Cardiac muscle cell (in vitro differentiated cells and primary cell): ENCODE data around the gene TK1. TPM values are rescaled to one million over a fixed set of nuclear protein-coding genes. Genes with fewer than 3 reads are reported as not detected.

Experiments
- DNase-seq, 2 donors: peaks; one replicate each; pipeline versions ENCODE4 v3.0.0 to v3.0.0-alpha.2; 2010 to 2017; ENCODE audit warnings: low read depth in 1 of 2, low spot score in 1 of 2
- H3K27ac ChIP-seq: fragments of 200-600 bp; sonication (generic); 2 replicates; pipeline ENCODE4 v1.5.1; 2016
- H3K27me3 ChIP-seq: fragments of 200-600 bp; sonication (generic); 2 replicates; pipeline ENCODE4 v1.6.0; 2016; ENCODE audit warnings: control low read depth
- H3K36me3 ChIP-seq: fragments of 200-600 bp; sonication (generic); 2 replicates; pipeline ENCODE4 v1.5.1; 2016; ENCODE audit warnings: control low read depth
- H3K4me1 ChIP-seq: fragments of 200-600 bp; sonication (generic); 2 replicates; pipeline ENCODE4 v1.8.1; 2017; ENCODE audit warnings: low read depth, mild to moderate bottlenecking, mixed run types
- H3K4me3 ChIP-seq: fragments of 200-600 bp; sonication (generic); 2 replicates; pipeline ENCODE4 v1.5.1; 2016; ENCODE audit warnings: mild to moderate bottlenecking
- H3K9me3 ChIP-seq: fragments of 200-600 bp; sonication (generic); 2 replicates; pipeline ENCODE4 v1.5.1; 2017; ENCODE audit warnings: low read depth, mild to moderate bottlenecking, control low read depth
- polyA plus RNA-seq: library from polyadenylated mRNA; unstranded; fragments of >200 nt; fragmentation: Nextera tagmentation; extraction: Ambion mirVana; gene quantifications from 2 replicates; pipeline ENCODE4 v1.2.1, GENCODE V29; 2016
- total RNA-seq: library from RNA; depleted of rRNA; stranded (reverse); fragments of >200 nt; gene quantifications from 2 replicates; pipeline ENCODE4 v1.2.3, GENCODE V29; 2016
- TF ChIP-seq, protein P1 (sequence below): IDR thresholded peaks from 2 replicates; pipeline ENCODE4 v1.5.1; 2012; ENCODE audit warnings: low read depth, mild to moderate bottlenecking, low read length

The TK1 gene
- total and polyA plus RNA-seq, 2 experiments from 2014 or later = 21.1 to 57.5 TPM

DNA sequence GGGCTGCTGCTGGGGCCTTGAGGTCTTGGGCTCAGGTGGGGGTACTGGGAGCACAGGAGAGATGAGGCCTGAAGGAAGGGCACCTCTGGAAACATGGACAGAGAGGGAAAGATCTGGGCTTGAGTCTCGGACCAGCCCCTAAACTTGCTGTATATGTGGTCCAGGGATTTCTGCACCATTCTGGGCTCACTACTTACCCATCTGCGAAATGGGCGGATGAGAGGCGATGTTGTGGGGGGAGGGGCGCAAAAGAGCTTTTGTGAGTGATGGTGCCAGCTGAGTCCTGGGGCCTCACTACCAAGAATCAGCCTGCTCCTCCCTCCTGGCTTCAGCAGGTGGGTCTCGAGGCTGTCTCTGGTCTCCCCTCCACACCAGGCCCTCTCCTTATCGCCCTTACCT is 40.4 kb downstream of the TK1 start:
- no peaks in the 10 kb centered on the region for H3K9me3 ChIP-seq
- no peaks in the 10 kb centered on the region for H3K27me3 ChIP-seq
- no peak for DNase-seq
- H3K4me3 ChIP-seq = no peak overlapping the region
- peaks cover 22% of the 10 kb centered on the region for H3K4me1 ChIP-seq
- no peaks in the 10 kb centered on the region for H3K36me3 ChIP-seq
- H3K27ac ChIP-seq = no peak overlapping the region
- TF ChIP-seq, protein P1, sequence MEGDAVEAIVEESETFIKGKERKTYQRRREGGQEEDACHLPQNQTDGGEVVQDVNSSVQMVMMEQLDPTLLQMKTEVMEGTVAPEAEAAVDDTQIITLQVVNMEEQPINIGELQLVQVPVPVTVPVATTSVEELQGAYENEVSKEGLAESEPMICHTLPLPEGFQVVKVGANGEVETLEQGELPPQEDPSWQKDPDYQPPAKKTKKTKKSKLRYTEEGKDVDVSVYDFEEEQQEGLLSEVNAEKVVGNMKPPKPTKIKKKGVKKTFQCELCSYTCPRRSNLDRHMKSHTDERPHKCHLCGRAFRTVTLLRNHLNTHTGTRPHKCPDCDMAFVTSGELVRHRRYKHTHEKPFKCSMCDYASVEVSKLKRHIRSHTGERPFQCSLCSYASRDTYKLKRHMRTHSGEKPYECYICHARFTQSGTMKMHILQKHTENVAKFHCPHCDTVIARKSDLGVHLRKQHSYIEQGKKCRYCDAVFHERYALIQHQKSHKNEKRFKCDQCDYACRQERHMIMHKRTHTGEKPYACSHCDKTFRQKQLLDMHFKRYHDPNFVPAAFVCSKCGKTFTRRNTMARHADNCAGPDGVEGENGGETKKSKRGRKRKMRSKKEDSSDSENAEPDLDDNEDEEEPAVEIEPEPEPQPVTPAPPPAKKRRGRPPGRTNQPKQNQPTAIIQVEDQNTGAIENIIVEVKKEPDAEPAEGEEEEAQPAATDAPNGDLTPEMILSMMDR = no peak

GRCh38 chr17:78144736-78145641 is 41.9 kb downstream of the TK1 start:
- peak overlapping the region; percentile 28 for H3K27ac ChIP-seq
- TF ChIP-seq, protein P1 = no peak
- no peak overlapping the region for H3K4me3 ChIP-seq
- H3K4me1 ChIP-seq = peaks cover 22% of the 10 kb centered on the region
- peak in 1 of 2 donors; percentile 18 for DNase-seq
- no peaks in the 10 kb centered on the region for H3K36me3 ChIP-seq
- no peaks in the 10 kb centered on the region for H3K9me3 ChIP-seq
- no peaks in the 10 kb centered on the region for H3K27me3 ChIP-seq

DNA sequence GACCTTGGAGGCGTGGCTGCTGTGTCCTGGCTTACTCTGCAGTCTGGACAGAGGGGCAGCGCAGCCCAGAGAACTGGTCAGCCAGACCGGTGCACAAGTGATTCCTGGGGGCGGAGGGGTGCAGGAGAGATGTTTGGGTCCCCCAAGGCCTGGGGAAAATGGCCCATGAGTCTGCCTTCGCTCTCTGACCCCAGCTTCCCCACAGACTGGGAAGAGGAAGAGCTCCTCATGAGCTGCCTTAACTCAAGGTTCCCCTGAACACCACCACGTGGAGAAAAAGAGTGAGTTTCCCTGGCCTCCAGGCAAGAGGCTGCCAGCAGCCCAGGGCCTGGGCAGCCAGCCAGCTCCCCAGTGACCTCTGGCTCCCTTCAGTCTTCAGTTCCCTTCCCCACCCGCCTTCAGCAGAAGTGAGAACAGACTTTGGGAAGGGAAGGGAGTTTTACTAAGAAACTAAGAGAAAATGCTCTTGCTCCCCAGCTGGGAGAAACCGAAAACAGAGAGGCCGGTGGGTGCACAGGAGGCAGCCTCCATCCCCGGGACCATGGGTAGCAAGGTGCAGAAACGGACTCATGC is 42.6 kb downstream of the TK1 start:
- Histone ChIP-seq H3K27me3 (no peaks in the 10 kb centered on the region), H3K27ac (peak overlapping the region; percentile 28), H3K36me3 (no peaks in the 10 kb centered on the region), H3K9me3 (no peaks in the 10 kb centered on the region), H3K4me3 (no peak overlapping the region), H3K4me1 (peaks cover 22% of the 10 kb centered on the region)
- DNase-seq = peak; percentile 84 to 96
- TF ChIP-seq, protein P1 = peak; percentile 18

GRCh38 chr17:78143214-78144146 is 43.4 kb downstream of the TK1 start:
- Histone ChIP-seq H3K4me1 (peaks cover 22% of the 10 kb centered on the region), H3K27ac (peak overlapping the region; percentile 28), H3K27me3 (no peaks in the 10 kb centered on the region), H3K36me3 (no peaks in the 10 kb centered on the region), H3K4me3 (no peak overlapping the region), H3K9me3 (no peaks in the 10 kb centered on the region)
- TF ChIP-seq, protein P1 = no peak
- no peak for DNase-seq

- no peak for DNase-seq
- no peaks in the 10 kb centered on the region for H3K36me3 ChIP-seq
- peaks cover 22% of the 10 kb centered on the region for H3K4me1 ChIP-seq
- H3K27me3 ChIP-seq = no peaks in the 10 kb centered on the region
- H3K9me3 ChIP-seq = no peaks in the 10 kb centered on the region
- TF ChIP-seq, protein P1 = no peak
- no peak overlapping the region for H3K4me3 ChIP-seq
- H3K27ac ChIP-seq = no peak overlapping the region
Observed at GRCh38 chr17:78142119-78142861, 44.6 kb downstream of the TK1 start.
